EH (cell line): Measurements from ENCODE around the gene ANXA6.

Source experiments
- DNase-seq: peaks from one replicate; pipeline ENCODE4 v3.0.0-alpha.2; 2015; ENCODE audit warnings: low read depth

Gene ANXA6

DNA sequence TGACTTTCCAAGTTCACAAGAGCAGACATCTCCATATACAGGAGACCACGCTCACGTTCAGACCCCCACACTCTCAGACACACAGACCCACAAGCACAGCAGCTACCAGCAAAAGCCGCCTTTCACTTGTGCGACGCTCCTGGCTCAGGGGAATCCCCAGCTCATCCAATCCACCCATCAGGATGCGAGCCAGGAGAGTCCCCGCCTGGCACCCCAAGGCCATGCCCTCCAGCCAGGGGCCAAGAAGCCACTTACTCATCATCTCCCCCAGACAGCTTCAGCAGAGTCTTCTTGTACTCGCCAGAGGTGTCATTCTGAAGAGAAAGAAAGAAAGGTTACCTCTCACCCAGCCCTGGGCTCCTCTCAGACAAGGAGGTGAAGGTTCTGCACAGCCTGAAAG is 29.7 kb downstream of the ANXA6 start:
- no peak for DNase-seq

DNA sequence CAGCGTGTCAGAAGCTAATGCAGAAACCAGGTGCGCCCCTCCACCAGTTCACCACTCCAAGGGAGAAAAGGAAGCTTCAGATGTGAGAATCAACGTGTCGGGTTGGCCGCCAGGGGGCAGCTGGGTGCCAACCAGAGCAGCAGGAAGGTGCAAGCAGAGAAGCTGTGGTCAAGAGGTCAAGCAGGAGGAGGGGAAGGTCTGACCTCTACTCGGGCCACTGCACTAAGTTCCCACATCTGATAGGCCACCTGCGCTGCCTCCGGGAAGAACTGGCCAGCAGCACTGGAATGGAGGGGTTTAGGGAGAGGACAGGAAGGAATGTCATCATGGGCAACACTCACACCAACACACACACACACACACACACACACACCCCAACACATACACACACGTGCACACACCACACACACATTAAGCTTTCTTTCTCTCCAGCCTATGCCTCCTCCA is 31.4 kb downstream of the ANXA6 start:
- peak; percentile 64 for DNase-seq

- DNase-seq = no peak
These were observed 32.2 kb downstream of the ANXA6 start for GRCh38 chr5:151125421-151125820.

- DNase-seq = peak; percentile 44
These were observed 33.5 kb downstream of the ANXA6 start for GRCh38 chr5:151123897-151124751.

- no peak for DNase-seq
These were observed 34.8 kb downstream of the ANXA6 start for GRCh38 chr5:151122828-151123227.

GRCh38 chr5:151121665-151122064 is 35.9 kb downstream of the ANXA6 start:
- DNase-seq = no peak

- no peak for DNase-seq
These were observed 36.5 kb downstream of the ANXA6 start for GRCh38 chr5:151121095-151121494.

- DNase-seq = no peak
These were observed 38.5 kb downstream of the ANXA6 start for GRCh38 chr5:151118913-151119575.

GRCh38 chr5:151115272-151115905 is 42.2 kb downstream of the ANXA6 start:
- DNase-seq = peak; percentile 66

- DNase-seq = no peak
These were observed 43.9 kb downstream of the ANXA6 start for GRCh38 chr5:151113651-151114050.

- DNase-seq = peak; percentile 29
These were observed 46.6 kb downstream of the ANXA6 start for GRCh38 chr5:151110992-151111391.

GRCh38 chr5:151110122-151110681 is 47.4 kb downstream of the ANXA6 start:
- DNase-seq = no peak

- DNase-seq = no peak
These were observed 49.0 kb downstream of the ANXA6 start for GRCh38 chr5:151108566-151108965.

DNA sequence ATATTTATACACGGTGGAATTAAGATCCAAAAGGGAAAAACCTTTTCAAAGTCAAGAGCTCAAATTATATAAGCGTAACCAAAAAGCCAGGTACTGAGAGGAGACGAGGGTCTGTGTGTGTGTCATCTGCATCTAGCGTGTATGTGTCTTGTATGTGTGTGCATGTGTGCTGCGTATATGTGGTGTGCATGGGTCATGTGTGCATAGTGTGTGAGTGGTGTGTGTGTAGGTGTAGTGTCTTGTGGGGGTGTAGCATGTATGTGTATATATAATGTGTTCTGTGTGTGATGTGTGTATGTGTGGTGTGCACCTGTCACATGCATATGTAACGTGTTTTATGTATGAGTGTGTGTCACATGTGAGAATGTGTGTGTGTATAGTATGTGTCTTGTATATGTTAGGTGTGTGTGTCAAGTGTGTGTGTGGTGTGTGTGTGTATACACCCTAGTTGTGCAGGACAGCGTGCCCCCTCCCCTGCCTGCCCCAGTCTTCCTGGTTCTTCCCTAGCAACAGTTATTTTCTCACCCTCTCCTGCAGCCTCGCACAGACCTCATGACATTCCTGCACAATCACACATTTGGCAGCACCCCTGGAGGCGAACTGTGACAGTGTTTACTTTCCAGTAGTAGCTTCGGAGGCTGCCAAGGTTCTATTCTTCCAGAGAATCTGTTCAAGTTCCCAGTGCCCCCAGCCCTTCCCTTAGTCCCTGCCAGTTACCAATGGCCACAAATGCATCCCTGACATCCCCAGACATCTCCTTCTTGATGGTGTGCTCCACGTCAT is 49.6 kb downstream of the ANXA6 start:
- DNase-seq = peak; percentile 59

- no peak for DNase-seq
These were observed 50.5 kb downstream of the ANXA6 start for GRCh38 chr5:151107084-151107483.

GRCh38 chr5:151106509-151106908 is 51.1 kb downstream of the ANXA6 start:
- DNase-seq = no peak

DNA sequence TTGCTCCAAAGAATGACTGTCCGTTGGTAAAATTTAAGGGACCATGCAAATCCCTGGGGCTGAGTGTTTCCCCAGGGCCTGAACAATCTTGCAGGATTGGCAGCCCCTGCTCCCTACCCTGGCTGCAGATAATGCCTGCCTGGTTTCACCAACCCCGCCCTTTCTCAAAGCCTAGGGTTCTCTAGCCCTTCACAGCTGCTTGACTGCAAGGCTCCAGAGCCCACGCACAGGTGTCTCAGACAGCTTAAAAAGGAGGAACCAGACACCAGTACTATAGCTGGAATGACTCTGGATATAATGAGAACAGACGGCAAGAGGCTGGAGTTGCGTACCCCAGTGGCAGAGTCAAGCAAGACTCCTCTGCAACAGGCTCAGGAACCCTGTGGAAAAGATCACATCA is 51.5 kb downstream of the ANXA6 start:
- no peak for DNase-seq

GRCh38 chr5:151105561-151105960 is 52.0 kb downstream of the ANXA6 start:
- DNase-seq = no peak

DNA sequence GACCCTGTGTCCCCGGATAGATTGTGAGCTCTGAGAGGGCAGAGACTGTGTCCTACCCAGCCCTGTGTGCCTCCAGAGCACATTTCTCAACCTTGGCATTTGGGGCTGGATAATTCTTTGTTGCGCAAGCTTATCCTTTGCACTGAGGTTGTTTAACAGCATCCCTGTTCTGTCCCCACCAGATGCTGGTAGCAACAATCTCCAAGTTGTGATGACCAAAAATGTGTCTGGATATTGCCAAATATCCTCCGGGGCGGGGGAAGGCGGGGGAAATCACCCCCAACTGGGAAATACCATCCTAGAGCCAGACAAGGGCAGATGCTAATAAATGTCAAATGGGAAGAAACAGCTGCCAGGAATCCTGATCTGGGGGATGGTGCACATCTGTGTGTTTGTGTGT is 52.8 kb downstream of the ANXA6 start:
- DNase-seq = peak; percentile 69

GRCh38 chr5:151101746-151102145 is 55.8 kb downstream of the ANXA6 start:
- no peak for DNase-seq

DNA sequence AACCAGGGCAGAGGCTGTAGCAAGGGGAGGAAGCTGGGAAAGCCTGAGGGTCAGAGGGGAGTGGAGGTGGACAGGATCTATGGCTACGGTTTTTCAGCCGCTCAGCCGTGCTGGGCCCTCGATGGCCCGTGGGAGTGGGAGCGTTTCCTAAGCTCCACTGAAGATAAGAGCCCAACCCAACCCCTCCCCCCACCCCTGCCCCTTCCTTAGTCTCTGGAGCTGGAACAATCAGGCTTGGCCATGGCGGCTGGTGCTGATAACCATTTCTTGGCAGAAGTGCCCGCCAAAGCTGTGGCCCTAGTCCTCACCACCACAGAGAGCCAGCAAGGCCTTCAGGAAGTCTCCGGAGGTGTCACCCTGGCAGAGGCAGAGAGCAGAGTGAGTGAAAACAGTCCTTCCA is 56.4 kb downstream of the ANXA6 start:
- no peak for DNase-seq

GRCh38 chr5:151100681-151101080 is 56.9 kb downstream of the ANXA6 start:
- DNase-seq = no peak
